GM20000 (cell line): ENCODE data around the gene GALNT2.

Experiments
- DNase-seq: peaks from one replicate; pipeline ENCODE4 v3.0.0; 2012; ENCODE audit warnings: low spot score
- TF ChIP-seq, protein P1 (sequence below): IDR thresholded peaks from 2 replicates; pipeline ENCODE4 v1.5.1; 2012; ENCODE audit warnings: mild to moderate bottlenecking, control low read depth; ENCODE audit errors: extremely low read depth, missing control alignments

Gene GALNT2

DNA sequence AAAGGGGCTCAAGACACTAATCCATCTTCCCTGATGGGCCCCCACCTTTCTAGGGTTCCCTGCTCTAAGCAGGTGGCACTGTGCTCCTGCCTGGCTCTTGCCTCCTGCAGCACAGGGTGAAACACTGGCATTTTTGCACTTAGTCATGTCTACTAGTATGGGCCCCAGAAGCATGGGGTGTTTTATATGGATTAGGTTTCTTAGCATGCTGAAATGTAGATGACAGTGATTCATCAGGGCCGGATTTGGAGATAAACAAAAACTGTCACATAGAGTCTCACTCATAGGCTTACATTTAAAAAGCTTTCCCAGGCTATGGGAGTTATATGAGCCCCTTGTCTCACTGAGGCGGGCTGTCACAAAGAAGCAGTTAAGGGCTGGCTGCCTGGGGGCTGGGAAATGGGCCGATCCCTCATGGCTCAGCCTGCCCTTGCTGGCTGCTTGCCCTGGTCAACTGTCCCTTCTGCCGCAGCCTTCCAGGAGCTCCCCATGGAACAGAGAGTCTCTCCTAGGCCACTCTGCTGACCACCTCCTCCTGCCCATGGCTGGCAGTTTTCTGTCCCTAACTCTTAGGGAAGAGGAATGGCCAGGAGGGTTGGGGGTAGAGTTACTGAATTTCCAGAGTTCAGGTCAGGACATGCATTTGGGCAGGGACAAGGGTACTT, 6.5 kb downstream of the GALNT2 start:
- DNase-seq: no peak
- TF ChIP-seq, protein P1, sequence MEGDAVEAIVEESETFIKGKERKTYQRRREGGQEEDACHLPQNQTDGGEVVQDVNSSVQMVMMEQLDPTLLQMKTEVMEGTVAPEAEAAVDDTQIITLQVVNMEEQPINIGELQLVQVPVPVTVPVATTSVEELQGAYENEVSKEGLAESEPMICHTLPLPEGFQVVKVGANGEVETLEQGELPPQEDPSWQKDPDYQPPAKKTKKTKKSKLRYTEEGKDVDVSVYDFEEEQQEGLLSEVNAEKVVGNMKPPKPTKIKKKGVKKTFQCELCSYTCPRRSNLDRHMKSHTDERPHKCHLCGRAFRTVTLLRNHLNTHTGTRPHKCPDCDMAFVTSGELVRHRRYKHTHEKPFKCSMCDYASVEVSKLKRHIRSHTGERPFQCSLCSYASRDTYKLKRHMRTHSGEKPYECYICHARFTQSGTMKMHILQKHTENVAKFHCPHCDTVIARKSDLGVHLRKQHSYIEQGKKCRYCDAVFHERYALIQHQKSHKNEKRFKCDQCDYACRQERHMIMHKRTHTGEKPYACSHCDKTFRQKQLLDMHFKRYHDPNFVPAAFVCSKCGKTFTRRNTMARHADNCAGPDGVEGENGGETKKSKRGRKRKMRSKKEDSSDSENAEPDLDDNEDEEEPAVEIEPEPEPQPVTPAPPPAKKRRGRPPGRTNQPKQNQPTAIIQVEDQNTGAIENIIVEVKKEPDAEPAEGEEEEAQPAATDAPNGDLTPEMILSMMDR: no peak

DNA sequence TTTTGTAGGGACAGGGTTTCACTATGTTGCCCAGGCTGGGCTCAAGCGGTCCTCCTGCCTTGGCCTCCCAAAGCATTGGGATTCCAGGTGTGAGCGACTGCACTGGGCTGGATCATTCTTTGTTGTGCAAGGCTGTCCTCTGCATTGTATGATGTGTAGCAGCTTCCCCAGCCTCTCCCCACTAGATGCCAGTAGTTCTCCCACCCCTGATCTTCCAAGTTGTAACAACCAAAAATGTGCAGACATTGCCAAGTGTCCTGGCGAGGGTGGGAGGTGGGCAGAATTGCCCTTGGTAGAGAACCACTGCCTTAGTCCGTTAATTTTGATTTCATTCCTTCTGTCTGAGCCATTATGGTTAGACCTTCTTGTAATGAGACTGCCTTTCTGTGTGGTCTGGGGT, 7.2 kb downstream of the GALNT2 start:
- no peak for DNase-seq
- TF ChIP-seq, protein P1: no peak

DNA sequence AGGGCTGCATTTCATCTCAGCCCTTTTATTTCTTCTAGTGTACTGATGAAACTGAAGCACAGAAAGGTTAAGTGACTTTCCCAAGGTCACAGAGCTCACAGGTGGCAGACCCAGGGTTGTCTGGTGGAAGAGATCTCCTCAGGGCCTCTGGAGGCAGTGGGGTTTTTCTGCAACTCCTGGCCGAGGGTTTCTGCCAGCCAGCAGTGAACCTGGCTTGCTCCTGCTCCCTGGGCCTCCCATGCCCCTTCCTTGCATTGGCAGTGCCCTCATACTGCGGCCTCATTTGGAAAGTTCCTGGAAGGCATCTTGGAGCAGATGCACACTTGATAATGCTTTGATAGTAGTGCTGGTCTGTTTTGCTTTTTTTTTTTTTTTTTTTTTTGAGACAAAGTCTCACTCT, 7.7 kb downstream of the GALNT2 start:
- no peak for DNase-seq
- TF ChIP-seq, protein P1: no peak

DNA sequence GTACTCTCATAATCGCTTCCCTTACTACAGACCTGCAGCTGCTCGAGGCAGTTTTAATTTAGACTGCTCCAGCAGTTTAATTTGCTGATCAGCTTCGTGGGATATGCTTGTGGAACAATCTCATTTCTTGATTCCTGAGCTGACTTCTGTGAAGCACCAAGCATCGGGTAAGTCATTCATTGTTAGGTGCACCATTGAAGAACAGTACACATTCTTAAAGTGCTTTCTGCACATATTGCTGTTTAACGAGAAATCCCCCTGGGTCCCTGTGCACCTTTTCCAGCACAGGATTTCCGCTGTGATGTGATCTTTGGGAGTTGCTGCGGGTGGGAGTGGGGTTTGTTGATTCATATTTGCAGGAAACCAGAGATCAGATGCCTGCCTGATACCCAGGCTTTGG, 9.1 kb downstream of the GALNT2 start:
- TF ChIP-seq, protein P1: no peak
- no peak for DNase-seq

DNA sequence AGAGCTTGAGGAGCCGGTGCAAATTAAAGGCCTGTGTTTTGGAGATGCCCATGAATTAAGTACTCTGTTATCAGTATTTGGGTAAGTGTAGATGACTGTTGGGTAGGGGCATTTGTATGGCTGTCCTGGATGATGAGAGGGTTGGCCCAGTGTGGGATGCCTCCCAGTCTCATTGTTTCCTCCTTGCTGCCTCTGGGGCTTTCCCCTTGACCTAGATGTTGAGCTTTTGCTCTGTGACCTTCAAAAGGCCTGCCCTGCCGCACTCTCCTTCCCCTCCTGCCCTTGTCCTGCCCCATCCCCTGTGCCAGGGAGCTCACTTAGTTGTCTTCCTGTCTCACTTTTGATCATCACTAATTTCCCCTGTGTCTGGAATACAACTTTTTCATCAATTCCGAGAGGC, 10.0 kb downstream of the GALNT2 start:
- no peak for DNase-seq
- TF ChIP-seq, protein P1: no peak

DNA sequence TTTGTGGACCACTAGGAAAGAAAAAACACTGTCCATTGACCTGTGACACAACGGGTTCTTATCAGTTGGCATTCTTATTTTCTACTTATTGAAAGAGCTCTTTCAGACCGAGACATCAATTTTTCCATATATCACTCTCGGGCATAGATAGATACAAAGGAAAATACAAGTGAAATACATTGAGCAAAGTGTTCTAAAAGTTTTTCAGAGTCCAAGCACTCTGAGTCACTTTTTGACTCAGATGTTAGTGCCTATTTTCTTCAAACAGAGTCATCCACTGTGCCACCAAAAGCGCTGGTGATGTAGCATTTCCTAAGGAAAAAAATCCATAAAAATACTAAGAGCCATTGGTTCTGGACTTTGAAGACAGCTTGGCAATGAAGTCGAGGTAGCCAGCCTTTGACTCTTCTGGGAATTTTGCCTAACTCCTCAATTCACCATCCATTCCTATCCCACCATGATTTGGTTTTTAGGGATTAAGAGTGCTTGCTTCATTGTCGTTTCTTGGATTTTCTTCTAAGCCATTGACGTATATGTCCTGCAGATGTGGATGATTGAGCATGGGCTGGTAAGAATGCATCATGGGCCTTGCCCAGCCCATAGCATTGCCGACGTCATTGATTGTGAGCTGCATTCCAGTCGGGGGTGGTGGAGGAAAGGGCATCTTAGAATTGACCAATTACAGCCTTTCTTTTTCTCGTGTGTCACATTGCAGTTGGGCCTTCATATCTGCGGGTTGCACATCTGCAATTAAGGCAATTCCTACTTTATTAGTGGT, 10.6 kb downstream of the GALNT2 start:
- DNase-seq: no peak
- TF ChIP-seq, protein P1: no peak

DNA sequence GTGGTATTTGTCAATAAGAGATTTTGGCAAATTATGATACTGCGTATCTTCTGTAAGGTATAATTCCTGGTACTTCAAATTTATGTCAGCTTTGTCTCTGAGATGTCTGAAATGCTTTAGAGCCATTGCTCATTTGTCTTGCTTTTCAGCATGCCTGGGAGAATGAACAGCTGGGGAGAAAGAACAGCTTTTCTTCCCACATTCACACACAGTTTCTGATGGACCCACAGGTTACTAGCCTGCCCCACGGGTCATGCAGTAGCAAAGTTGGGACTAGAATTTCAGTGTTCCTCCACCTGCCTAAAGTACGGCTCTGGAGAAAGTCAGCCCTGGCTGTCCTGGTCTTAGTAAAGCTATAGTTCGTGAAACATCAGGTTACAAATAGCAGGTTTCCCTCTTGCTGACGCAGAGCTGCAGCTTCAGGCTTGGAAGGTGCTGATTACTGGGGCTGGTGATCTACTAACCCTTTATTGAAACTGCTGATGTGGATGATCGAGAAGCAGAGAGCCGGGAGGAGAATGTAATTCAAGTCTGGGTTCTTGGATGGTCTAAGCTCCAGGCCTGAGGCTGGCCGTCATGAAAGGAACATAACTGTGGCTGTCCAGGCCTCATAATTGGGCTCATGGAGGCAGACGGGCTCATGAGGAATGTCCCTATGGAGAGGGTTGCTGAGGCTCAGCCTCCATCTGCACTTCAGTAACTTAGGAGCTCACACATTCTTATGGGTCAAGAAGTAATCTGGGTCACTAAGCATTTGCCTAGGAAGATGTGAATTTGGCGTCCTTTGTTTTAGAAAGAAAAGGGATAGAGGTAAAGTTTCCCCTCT, 12.4 kb downstream of the GALNT2 start:
- TF ChIP-seq, protein P1: no peak
- DNase-seq: no peak
